ENCODE measurements around the gene SFMBT1. TPM values are rescaled to one million over a fixed set of nuclear protein-coding genes. Genes with fewer than 3 reads are reported as not detected.
"Not testable (repeated sequence)": the region's sequence is repeated elsewhere in the genome, so short reads cannot be mapped to it uniquely, and the experiment has no call there.

SFMBT1 gene
- total and polyA plus RNA-seq, 9 donors, result 5.0 to 8.4 (median 6.7) TPM

DNA sequence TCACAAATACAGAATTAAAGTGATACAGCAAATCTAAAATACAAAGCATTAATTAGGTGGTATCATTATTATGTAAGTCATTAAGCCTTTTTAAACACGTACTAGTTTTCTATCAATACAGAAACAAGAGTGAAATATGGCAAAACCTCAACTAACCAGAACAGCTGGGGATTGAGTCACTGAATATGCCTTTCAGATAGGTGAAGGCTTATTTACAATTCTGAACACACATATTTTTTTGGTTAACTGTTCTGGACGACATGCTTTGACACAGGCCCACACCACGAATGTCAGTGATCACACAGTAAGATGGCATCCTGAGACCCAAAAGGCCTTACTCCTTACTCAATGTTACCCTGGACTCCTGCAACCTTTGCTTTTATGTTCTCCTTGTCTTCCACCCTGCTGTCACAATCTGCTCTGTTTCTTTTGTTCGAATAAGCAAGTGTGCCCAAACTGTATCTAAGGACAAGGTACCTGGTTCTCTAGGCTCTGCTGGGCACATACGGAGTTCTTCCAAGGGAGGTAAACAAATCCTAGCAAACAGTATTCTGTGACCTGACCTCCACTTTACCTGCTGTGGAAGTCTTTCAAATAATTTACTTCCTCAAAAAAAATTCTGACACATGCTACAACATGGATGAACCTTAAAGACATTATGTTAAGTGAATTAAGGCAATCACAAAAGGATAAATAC, 7.0 kb downstream of the SFMBT1 start:
- no peak for DNase-seq
- H3K4me3 ChIP-seq (ENCODE audit: low read length), result no peak overlapping the region
- H3K4me1 ChIP-seq (ENCODE audit: control insufficient read depth, insufficient read depth, low read length), result no peaks in the 10 kb centered on the region
- no peaks in the 10 kb centered on the region for H3K9me3 ChIP-seq (replicated peaks; ENCODE audit: control insufficient read depth, low read depth, low read length)
- no peaks in the 10 kb centered on the region for H3K27me3 ChIP-seq (ENCODE audit: control insufficient read depth, insufficient read depth, low read length)
- no peaks in the 10 kb centered on the region for H3K36me3 ChIP-seq (ENCODE audit: control insufficient read depth, insufficient read depth, low read length)
- H3K27ac ChIP-seq (ENCODE audit: low read length), result no peak overlapping the region
- WGBS (ENCODE audit: insufficient coverage), result 84% methylated on average over 3 of the region's 5 CpGs

GRCh38 chr3:53035825-53036619, 9.9 kb downstream of the SFMBT1 start:
- WGBS (ENCODE audit: insufficient coverage), result 86% methylated on average over 6 of the region's 11 CpGs
- no peak overlapping the region for H3K27ac ChIP-seq (ENCODE audit: low read length)
- no peaks in the 10 kb centered on the region for H3K36me3 ChIP-seq (ENCODE audit: control insufficient read depth, insufficient read depth, low read length)
- H3K9me3 ChIP-seq (replicated peaks; ENCODE audit: control insufficient read depth, low read depth, low read length), result no peaks in the 10 kb centered on the region
- no peak for DNase-seq
- no peak overlapping the region for H3K4me3 ChIP-seq (ENCODE audit: low read length)
- H3K4me1 ChIP-seq (ENCODE audit: control insufficient read depth, insufficient read depth, low read length), result no peaks in the 10 kb centered on the region
- no peaks in the 10 kb centered on the region for H3K27me3 ChIP-seq (ENCODE audit: control insufficient read depth, insufficient read depth, low read length)

GRCh38 chr3:53035018-53035417, 10.9 kb downstream of the SFMBT1 start:
- WGBS (ENCODE audit: insufficient coverage), result 96% methylated on average over 2 of the region's 5 CpGs
- H3K9me3 ChIP-seq (replicated peaks; ENCODE audit: control insufficient read depth, low read depth, low read length), result not testable (repeated sequence)

DNA sequence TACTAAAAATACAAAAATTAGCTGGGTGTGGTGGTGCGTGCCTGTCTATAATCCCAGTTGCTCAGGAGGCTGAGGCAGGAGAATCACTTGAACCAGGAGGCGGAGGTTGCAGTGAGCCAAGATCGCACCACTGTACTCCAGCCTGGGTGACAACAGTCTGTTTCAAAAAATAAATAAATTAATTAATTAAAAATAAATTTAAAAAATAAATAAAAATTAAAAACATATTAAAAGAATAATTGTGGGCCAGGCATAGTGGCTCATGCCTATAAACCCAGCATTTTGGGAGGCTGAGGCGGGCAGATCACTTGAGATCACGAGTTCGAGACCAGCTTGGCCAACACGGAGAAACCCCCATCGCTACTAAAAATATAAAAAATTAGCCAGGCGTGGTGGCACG, 11.5 kb downstream of the SFMBT1 start:
- H3K36me3 ChIP-seq (ENCODE audit: control insufficient read depth, insufficient read depth, low read length); H3K9me3 ChIP-seq (replicated peaks; ENCODE audit: control insufficient read depth, low read depth, low read length); H3K4me1 ChIP-seq (ENCODE audit: control insufficient read depth, insufficient read depth, low read length); H3K4me3 ChIP-seq (ENCODE audit: low read length); H3K27me3 ChIP-seq (ENCODE audit: control insufficient read depth, insufficient read depth, low read length); DNase-seq; H3K27ac ChIP-seq (ENCODE audit: low read length): not testable (repeated sequence)
- no CpG with 5 or more reads among the region's 10 CpGs for WGBS (ENCODE audit: insufficient coverage)

More at GRCh38 chr3:53035018-53035417, 10.9 kb downstream of the SFMBT1 start:
- H3K4me3 ChIP-seq (ENCODE audit: low read length); H3K27ac ChIP-seq (ENCODE audit: low read length); H3K27me3 ChIP-seq (ENCODE audit: control insufficient read depth, insufficient read depth, low read length); DNase-seq; H3K4me1 ChIP-seq (ENCODE audit: control insufficient read depth, insufficient read depth, low read length); H3K36me3 ChIP-seq (ENCODE audit: control insufficient read depth, insufficient read depth, low read length): not testable (repeated sequence)

- DNase-seq, result no peak
- H3K4me1 ChIP-seq (ENCODE audit: control insufficient read depth, insufficient read depth, low read length), result no peaks in the 10 kb centered on the region
- no peaks in the 10 kb centered on the region for H3K27me3 ChIP-seq (ENCODE audit: control insufficient read depth, insufficient read depth, low read length)
- H3K4me3 ChIP-seq (ENCODE audit: low read length), result no peak overlapping the region
- no peaks in the 10 kb centered on the region for H3K9me3 ChIP-seq (replicated peaks; ENCODE audit: control insufficient read depth, low read depth, low read length)
- H3K27ac ChIP-seq (ENCODE audit: low read length), result no peak overlapping the region
- no peaks in the 10 kb centered on the region for H3K36me3 ChIP-seq (ENCODE audit: control insufficient read depth, insufficient read depth, low read length)
Measured at GRCh38 chr3:53032609-53033008, 13.3 kb downstream of the SFMBT1 start.

DNA sequence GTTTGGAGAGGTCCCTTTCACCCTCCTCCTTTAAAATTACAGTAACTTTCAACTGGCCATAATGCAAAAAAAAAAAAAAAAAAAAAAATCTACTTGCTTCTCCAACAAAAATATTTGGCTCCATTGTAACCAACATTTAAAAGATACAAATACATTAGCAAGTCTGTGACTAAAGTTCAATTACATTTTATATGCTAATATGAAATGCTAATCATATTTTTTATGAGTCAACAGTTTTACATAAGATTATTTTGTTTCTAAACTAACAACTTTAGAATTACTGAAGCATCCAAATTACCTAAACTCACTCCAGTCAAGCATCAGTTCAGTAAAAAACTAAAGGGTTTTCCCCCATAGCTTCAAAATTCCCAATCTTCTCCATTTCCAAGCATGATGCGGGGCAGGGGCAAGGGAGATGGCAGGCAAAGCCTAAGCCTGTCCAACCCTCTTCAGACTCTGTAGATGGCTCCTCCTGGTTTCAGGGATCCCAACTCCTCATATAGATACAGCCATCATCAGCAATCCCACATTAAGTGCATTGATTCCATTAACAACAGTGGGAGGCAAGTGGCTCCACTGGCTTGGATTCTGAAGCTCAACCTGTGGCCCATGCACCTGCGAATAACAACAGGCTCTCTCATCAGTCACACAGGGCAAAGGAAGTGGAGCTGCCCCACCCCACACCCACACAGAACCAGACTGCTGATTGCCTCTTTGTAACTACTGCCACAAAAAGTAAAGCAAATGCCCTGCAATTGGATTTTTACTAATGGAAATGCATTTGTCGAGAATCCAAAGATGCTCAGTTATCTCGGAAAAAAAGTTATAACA, 15.0 kb downstream of the SFMBT1 start:
- 90% methylated on average over 2 of the region's 4 CpGs for WGBS (ENCODE audit: insufficient coverage)
- no peaks in the 10 kb centered on the region for H3K36me3 ChIP-seq (ENCODE audit: control insufficient read depth, insufficient read depth, low read length)
- H3K4me1 ChIP-seq (ENCODE audit: control insufficient read depth, insufficient read depth, low read length), result no peaks in the 10 kb centered on the region
- no peak overlapping the region for H3K4me3 ChIP-seq (ENCODE audit: low read length)
- no peaks in the 10 kb centered on the region for H3K27me3 ChIP-seq (ENCODE audit: control insufficient read depth, insufficient read depth, low read length)
- H3K27ac ChIP-seq (ENCODE audit: low read length), result no peak overlapping the region
- H3K9me3 ChIP-seq (replicated peaks; ENCODE audit: control insufficient read depth, low read depth, low read length), result no peaks in the 10 kb centered on the region
- no peak for DNase-seq

DNA sequence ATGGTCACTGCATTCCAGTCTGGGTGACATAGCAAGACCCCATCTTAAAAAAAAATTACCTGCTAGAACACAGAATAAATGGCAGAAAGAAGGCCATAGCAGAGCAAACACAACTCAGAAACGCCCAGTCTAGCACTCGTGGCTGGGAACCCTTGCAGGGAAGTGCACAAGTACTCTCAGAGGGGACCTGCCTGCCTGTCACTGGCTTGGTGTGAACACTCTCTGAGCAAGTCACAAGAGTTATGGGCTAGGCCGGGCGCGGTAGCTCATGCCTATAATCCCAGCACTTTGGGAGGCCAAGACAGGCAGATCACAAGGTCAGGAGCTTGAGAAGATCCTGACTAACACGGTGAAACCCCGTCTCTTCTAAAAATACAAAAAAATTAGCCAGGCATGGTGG, 17.2 kb downstream of the SFMBT1 start:
- H3K36me3 ChIP-seq (ENCODE audit: control insufficient read depth, insufficient read depth, low read length), result no peaks in the 10 kb centered on the region
- no peaks in the 10 kb centered on the region for H3K9me3 ChIP-seq (replicated peaks; ENCODE audit: control insufficient read depth, low read depth, low read length)
- H3K27me3 ChIP-seq (ENCODE audit: control insufficient read depth, insufficient read depth, low read length), result no peaks in the 10 kb centered on the region
- no peak for DNase-seq
- WGBS (ENCODE audit: insufficient coverage), result 85% methylated on average over 5 of the region's 7 CpGs
- no peak overlapping the region for H3K27ac ChIP-seq (ENCODE audit: low read length)
- no peak overlapping the region for H3K4me3 ChIP-seq (ENCODE audit: low read length)
- no peaks in the 10 kb centered on the region for H3K4me1 ChIP-seq (ENCODE audit: control insufficient read depth, insufficient read depth, low read length)

DNA sequence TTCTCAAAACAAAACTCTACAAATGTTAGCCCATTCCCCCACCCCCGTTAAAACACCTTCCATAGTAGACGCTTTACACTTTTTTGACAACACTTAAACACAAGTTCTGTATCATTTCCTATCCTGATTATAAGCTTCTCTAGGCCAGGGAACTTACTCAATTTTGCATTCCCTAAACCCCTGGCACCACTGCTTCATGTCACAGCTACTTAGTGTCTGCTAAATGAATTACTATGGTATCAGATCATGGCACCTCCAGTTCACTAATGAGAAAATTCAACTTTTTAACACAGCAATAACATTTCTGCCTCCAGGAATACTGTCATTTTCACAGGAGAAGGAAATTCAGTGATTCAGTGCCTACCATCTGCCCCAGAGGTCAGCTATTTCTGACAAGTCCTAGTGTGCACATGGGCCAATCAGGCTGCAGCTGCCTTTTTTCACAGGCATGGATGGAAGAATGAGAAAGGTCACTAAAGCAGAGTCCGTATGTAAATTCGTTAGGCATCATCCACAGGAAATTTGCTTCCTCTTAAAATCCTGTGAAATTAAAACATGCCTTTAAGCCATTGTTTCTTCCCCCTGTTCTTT, 18.5 kb downstream of the SFMBT1 start:
- no peaks in the 10 kb centered on the region for H3K36me3 ChIP-seq (ENCODE audit: control insufficient read depth, insufficient read depth, low read length)
- H3K4me3 ChIP-seq (ENCODE audit: low read length), result no peak overlapping the region
- H3K4me1 ChIP-seq (ENCODE audit: control insufficient read depth, insufficient read depth, low read length), result no peaks in the 10 kb centered on the region
- no peaks in the 10 kb centered on the region for H3K9me3 ChIP-seq (replicated peaks; ENCODE audit: control insufficient read depth, low read depth, low read length)
- no peak overlapping the region for H3K27ac ChIP-seq (ENCODE audit: low read length)
- WGBS (ENCODE audit: insufficient coverage), result 82% methylated on average over 4 of the region's 4 CpGs
- no peaks in the 10 kb centered on the region for H3K27me3 ChIP-seq (ENCODE audit: control insufficient read depth, insufficient read depth, low read length)
- DNase-seq, result no peak

DNA sequence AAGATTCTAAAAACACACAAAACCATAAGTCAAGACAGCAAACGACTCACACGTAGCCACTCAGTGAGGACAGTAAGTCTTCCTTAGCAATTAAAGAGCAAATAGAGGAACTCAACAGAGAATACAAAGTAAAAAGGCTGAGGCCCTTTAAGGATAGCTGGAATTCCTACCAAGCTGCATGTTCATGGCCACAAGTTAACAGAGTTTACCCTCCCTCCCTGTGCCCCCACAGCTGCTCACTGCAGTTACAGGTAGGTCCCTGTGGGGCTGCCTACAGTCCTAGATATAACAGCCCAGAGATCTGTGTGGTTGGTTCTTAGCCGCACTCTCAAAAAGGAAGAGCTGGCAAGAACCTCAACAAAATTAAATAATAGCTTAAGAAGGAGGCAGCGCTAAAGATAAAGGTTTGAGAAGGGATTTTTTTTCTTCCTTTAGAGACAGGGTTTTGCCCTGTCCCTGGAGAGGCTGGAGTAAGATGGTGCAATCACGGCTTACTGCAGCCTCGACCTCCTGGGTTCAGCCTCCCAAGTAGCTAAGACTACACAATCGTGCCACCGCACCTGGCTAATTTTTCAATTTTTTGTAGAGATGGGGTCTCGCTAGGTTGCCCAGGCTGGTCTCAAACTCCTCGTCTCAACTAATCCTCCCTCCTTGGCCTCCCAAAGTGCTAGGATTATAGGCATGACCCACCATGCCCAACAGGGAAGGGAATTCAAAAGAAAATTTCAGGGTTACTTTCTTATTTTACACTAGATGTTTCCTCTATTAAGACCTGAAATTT, 19.3 kb downstream of the SFMBT1 start:
- H3K9me3 ChIP-seq (replicated peaks; ENCODE audit: control insufficient read depth, low read depth, low read length), result no peaks in the 10 kb centered on the region
- H3K27ac ChIP-seq (ENCODE audit: low read length), result no peak overlapping the region
- no peak overlapping the region for H3K4me3 ChIP-seq (ENCODE audit: low read length)
- no peaks in the 10 kb centered on the region for H3K4me1 ChIP-seq (ENCODE audit: control insufficient read depth, insufficient read depth, low read length)
- no peaks in the 10 kb centered on the region for H3K27me3 ChIP-seq (ENCODE audit: control insufficient read depth, insufficient read depth, low read length)
- WGBS (ENCODE audit: insufficient coverage), result no CpG with 5 or more reads among the region's 10 CpGs
- H3K36me3 ChIP-seq (ENCODE audit: control insufficient read depth, insufficient read depth, low read length), result no peaks in the 10 kb centered on the region
- no peak for DNase-seq

Data from muscle of leg (tissue), 11 donors.